HepG2 (cell line): Measurements from ENCODE around the gene FRMD4A. TPM values are rescaled to one million over a fixed set of nuclear protein-coding genes. Genes with fewer than 3 reads are reported as not detected.

Experiments
- CREB1 ChIP-seq, 2 experiments: fragments of 450-650 bp in 1 of 2; IDR thresholded peaks; 2 replicates each; pipeline ENCODE4 v1.6.1; 2016 to 2017; ENCODE audit warnings: control low read depth in 1 of 2, mild to moderate bottlenecking in 1 of 2, missing compliant biosample characterization in 1 of 2, missing genetic modification characterization in 1 of 2
- HNF4G ChIP-seq, 2 experiments: sonication (generic) in 1 of 2; formaldehyde crosslinking in 1 of 2; IDR thresholded peaks; 2 replicates each; pipeline versions ENCODE4 v1.4.0 to v1.6.1; 2011 to 2020; ENCODE audit warnings: borderline replicate concordance in 2 of 2, low read depth in 2 of 2, mild to moderate bottlenecking in 2 of 2, low read length in 1 of 2, missing genetic modification reagents in 1 of 2, moderate library complexity in 1 of 2
- HOXA3 ChIP-seq: sonication (generic); formaldehyde crosslinking; IDR thresholded peaks from 2 replicates; pipeline ENCODE4 v1.5.0; 2020; ENCODE audit warnings: missing genetic modification reagents
- JARID2 ChIP-seq: sonication (generic); formaldehyde crosslinking; IDR thresholded peaks from 2 replicates; pipeline ENCODE4 v1.8.1; 2023; ENCODE audit warnings: missing genetic modification reagents, inconsistent platforms; ENCODE audit not compliant: insufficient replicate concordance
- KDM5B ChIP-seq: sonication (generic); formaldehyde crosslinking; IDR thresholded peaks from 2 replicates; pipeline ENCODE4 v1.4.0; 2020; ENCODE audit warnings: missing genetic modification reagents, mild to moderate bottlenecking, borderline replicate concordance
- MLLT10 ChIP-seq: sonication (generic); formaldehyde crosslinking; IDR thresholded peaks from 2 replicates; pipeline ENCODE4 v1.4.0; 2020; ENCODE audit warnings: missing genetic modification reagents
- MYPOP ChIP-seq: sonication (generic); formaldehyde crosslinking; IDR thresholded peaks from 2 replicates; pipeline ENCODE4 v1.8.1; 2023; ENCODE audit warnings: mild to moderate bottlenecking, moderate library complexity, missing genetic modification reagents
- NCOA5 ChIP-seq: sonication (generic); formaldehyde crosslinking; IDR thresholded peaks from 2 replicates; pipeline ENCODE4 v1.4.0; 2020; ENCODE audit warnings: missing genetic modification reagents
- NPAS2 ChIP-seq: sonication (generic); formaldehyde crosslinking; IDR thresholded peaks from 2 replicates; pipeline ENCODE4 v1.8.0; 2022; ENCODE audit warnings: mild to moderate bottlenecking, missing genetic modification reagents, borderline replicate concordance
- PRDM15 ChIP-seq: sonication (generic); formaldehyde crosslinking; IDR thresholded peaks from 2 replicates; pipeline ENCODE4 v1.4.0; 2020; ENCODE audit warnings: missing genetic modification reagents
- THRA ChIP-seq: sonication (generic); formaldehyde crosslinking; IDR thresholded peaks from 2 replicates; pipeline ENCODE4 v1.4.0; 2020; ENCODE audit warnings: missing genetic modification reagents, borderline replicate concordance
- YEATS4 ChIP-seq: sonication (generic); formaldehyde crosslinking; IDR thresholded peaks from 2 replicates; pipeline ENCODE4 v1.4.0; 2020; ENCODE audit warnings: missing genetic modification reagents, borderline replicate concordance
- ZMAT3 ChIP-seq: sonication (generic); formaldehyde crosslinking; conservative IDR thresholded peaks from 2 replicates; pipeline ENCODE4 v1.7.0; 2021; ENCODE audit warnings: missing genetic modification reagents
- ZMYM2 ChIP-seq: sonication (generic); formaldehyde crosslinking; IDR thresholded peaks from 2 replicates; pipeline ENCODE4 v1.8.0; 2022; ENCODE audit warnings: mild to moderate bottlenecking, missing genetic modification reagents
- ZNF12 ChIP-seq: sonication (generic); formaldehyde crosslinking; IDR thresholded peaks from 2 replicates; pipeline ENCODE4 v1.5.0; 2020; ENCODE audit warnings: missing genetic modification reagents
- ZNF234 ChIP-seq: sonication (generic); formaldehyde crosslinking; conservative IDR thresholded peaks from 2 replicates; pipeline ENCODE4 v1.5.1; 2020; ENCODE audit warnings: mild to moderate bottlenecking, missing genetic modification reagents
- ZSCAN20 ChIP-seq: sonication (generic); formaldehyde crosslinking; IDR thresholded peaks from 2 replicates; pipeline ENCODE4 v1.4.0; 2020; ENCODE audit warnings: missing genetic modification reagents, mild to moderate bottlenecking, borderline replicate concordance
- polyA plus RNA-seq, 8 experiments: library from polyadenylated mRNA; depleted of rRNA in 3 of 8; stranded (reverse) in 7 of 8; unstranded in 1 of 8; fragments of >200 nt; fragmentation: Illumina TruSeq in 4 of 8; extraction: Trizol in 4 of 8; gene quantifications; 2 replicates each; pipeline versions ENCODE4 v1.2.1 to v1.2.3, GENCODE V29; 2011 to 2016; ENCODE audit warnings: low read depth in 4 of 8, missing spikeins in 1 of 8, mixed read lengths in 1 of 8; ENCODE audit not compliant: insufficient read depth in 1 of 8
- total RNA-seq, 5 experiments: library from RNA; depleted of rRNA; stranded (reverse); fragments of >200 nt; fragmentation: Illumina TruSeq; extraction: Trizol; gene quantifications; 2 replicates each; pipeline ENCODE4 v1.2.3, GENCODE V29; 2016; ENCODE audit warnings: low read depth in 1 of 5
- TF ChIP-seq, protein P1 (sequence below): sonication (generic); formaldehyde crosslinking; IDR thresholded peaks from 2 replicates; pipeline ENCODE4 v1.4.0; 2020; ENCODE audit warnings: mild to moderate bottlenecking, missing genetic modification reagents
- TF ChIP-seq, protein P2 (sequence below): sonication (generic); formaldehyde crosslinking; IDR thresholded peaks from 2 replicates; pipeline ENCODE4 v1.4.0; 2020; ENCODE audit warnings: low read depth, mild to moderate bottlenecking, missing genetic modification reagents
- TF ChIP-seq, protein P3 (sequence below): sonication (generic); formaldehyde crosslinking; IDR thresholded peaks from 2 replicates; pipeline ENCODE4 v1.5.0; 2020; ENCODE audit warnings: missing genetic modification reagents

The FRMD4A gene
- total and polyA plus RNA-seq, 2 of the 13 experiments (the other 11 are each of a cell fraction or from before 2014, with no cell fraction given) = 0.09 to 0.26 TPM

DNA sequence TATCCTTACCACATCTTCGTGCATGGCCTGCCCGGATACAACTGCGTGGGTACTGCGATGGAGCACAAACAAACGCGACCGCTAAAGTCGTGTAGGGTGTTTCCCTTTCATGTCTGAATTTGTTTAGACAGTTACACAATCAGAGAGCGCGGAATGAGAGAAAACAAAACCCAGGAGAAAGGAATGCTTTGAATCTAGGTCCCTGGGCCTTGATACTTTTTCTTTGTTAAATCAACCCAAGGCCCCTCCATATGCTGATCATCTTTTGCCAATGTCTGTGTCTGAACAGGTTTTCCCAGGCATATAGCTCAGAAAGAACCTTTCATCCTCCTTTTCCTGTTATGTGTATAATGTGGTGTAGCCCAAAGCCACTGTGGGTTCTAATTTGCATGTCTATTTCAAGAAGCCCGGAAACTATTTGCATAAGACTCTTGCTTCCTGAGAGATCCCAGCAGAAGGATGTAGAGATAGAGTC, 145.8 kb downstream of the FRMD4A start (continued):
- TF ChIP-seq HOXA3 (CRISPR knock-in tag) = no peak
- no peak for TF ChIP-seq NPAS2 (CRISPR knock-in tag)
- TF ChIP-seq KDM5B = no peak
- TF ChIP-seq, protein P1, sequence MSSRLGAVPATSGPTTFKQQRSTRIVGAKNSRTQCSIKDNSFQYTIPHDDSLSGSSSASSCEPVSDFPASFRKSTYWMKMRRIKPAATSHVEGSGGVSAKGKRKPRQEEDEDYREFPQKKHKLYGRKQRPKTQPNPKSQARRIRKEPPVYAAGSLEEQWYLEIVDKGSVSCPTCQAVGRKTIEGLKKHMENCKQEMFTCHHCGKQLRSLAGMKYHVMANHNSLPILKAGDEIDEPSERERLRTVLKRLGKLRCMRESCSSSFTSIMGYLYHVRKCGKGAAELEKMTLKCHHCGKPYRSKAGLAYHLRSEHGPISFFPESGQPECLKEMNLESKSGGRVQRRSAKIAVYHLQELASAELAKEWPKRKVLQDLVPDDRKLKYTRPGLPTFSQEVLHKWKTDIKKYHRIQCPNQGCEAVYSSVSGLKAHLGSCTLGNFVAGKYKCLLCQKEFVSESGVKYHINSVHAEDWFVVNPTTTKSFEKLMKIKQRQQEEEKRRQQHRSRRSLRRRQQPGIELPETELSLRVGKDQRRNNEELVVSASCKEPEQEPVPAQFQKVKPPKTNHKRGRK (CRISPR knock-in tag) = no peak
- TF ChIP-seq ZNF12 (CRISPR knock-in tag) = peak; percentile 78
- no peak for TF ChIP-seq ZMYM2 (CRISPR knock-in tag)
- peak; percentile 94 for TF ChIP-seq PRDM15 (CRISPR knock-in tag)
- TF ChIP-seq JARID2 (CRISPR knock-in tag) = no peak
- peak; percentile 37; the same call in 1 of the 2 replicates for TF ChIP-seq THRA (CRISPR knock-in tag)
- TF ChIP-seq MYPOP = no peak
- TF ChIP-seq, protein P2, sequence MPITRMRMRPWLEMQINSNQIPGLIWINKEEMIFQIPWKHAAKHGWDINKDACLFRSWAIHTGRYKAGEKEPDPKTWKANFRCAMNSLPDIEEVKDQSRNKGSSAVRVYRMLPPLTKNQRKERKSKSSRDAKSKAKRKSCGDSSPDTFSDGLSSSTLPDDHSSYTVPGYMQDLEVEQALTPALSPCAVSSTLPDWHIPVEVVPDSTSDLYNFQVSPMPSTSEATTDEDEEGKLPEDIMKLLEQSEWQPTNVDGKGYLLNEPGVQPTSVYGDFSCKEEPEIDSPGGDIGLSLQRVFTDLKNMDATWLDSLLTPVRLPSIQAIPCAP (CRISPR knock-in tag) = no peak
- TF ChIP-seq NCOA5 (CRISPR knock-in tag) = no peak
- TF ChIP-seq, protein P3, sequence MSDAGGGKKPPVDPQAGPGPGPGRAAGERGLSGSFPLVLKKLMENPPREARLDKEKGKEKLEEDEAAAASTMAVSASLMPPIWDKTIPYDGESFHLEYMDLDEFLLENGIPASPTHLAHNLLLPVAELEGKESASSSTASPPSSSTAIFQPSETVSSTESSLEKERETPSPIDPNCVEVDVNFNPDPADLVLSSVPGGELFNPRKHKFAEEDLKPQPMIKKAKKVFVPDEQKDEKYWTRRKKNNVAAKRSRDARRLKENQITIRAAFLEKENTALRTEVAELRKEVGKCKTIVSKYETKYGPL (CRISPR knock-in tag) = peak; percentile 52; the same call in 1 of the 2 replicates
- no peak for TF ChIP-seq HNF4G (IDR thresholded peaks at IDR 0.05; ENCODE audit: borderline replicate concordance, low read depth, low read length)
- TF ChIP-seq HNF4G (CRISPR knock-in tag; IDR thresholded peaks at IDR 0.05; ENCODE audit: borderline replicate concordance, low read depth) = no peak
- no peak for TF ChIP-seq CREB1 (IDR thresholded peaks at IDR 0.05)
- TF ChIP-seq CREB1 (CRISPR knock-in tag; IDR thresholded peaks at IDR 0.05) = peak; percentile 39; the same call in 1 of the 2 replicates
- TF ChIP-seq MLLT10 (CRISPR knock-in tag) = no peak
- TF ChIP-seq ZNF234 = no peak
- TF ChIP-seq ZMAT3 = no peak
- TF ChIP-seq ZSCAN20 (CRISPR knock-in tag) = no peak
- TF ChIP-seq YEATS4 (CRISPR knock-in tag) = no peak
